GM18951 (cell line): ENCODE measurements around the gene PRR13.

Source experiments
- POLR2A ChIP-seq: IDR thresholded peaks from 4 replicates; pipeline ENCODE4 v1.6.1; 2011; ENCODE audit warnings: mild to moderate bottlenecking; ENCODE audit not compliant: insufficient read length, insufficient read depth; ENCODE audit errors: extremely low read depth
- in situ Hi-C: fragments of 300-500 bp; cut with MboI; formaldehyde crosslinking; loops from one replicate; pipeline ENCODE4 v1.12.0; 2022; ENCODE audit warnings: low sequenced_read_pairs, mixed read lengths, inconsistent platforms; ENCODE audit not compliant: unreplicated experiment

PRR13 gene

GRCh38 chr12:53483225-53483978 lies 41.9 kb downstream of the PRR13 start:
- peak; percentile 33 for TF ChIP-seq POLR2A
- in situ Hi-C loops, result no loop called here

- in situ Hi-C loops, result no loop called here
- TF ChIP-seq POLR2A, result no peak
Measured at GRCh38 chr12:53483979-53484377, 42.4 kb downstream of the PRR13 start.

GRCh38 chr12:53484686-53485575 lies 43.4 kb downstream of the PRR13 start:
- TF ChIP-seq POLR2A, result no peak
- in situ Hi-C loops, result no loop called here

- TF ChIP-seq POLR2A, result no peak
- in situ Hi-C loops, result no loop called here
Measured at GRCh38 chr12:53485955-53486735, 44.6 kb downstream of the PRR13 start.

- in situ Hi-C loops, result no loop called here
- TF ChIP-seq POLR2A, result no peak
Measured at GRCh38 chr12:53486736-53487487, 45.4 kb downstream of the PRR13 start.

- in situ Hi-C loops, result no loop called here
- TF ChIP-seq POLR2A, result no peak
Measured at GRCh38 chr12:53489242-53489864, 47.8 kb downstream of the PRR13 start.

- in situ Hi-C loops, result no loop called here
- TF ChIP-seq POLR2A, result no peak
Measured at GRCh38 chr12:53492188-53492587, 50.7 kb downstream of the PRR13 start.

- in situ Hi-C loops, result no loop called here
- TF ChIP-seq POLR2A, result peak; percentile 84
Measured at GRCh38 chr12:53492830-53493609, 51.5 kb downstream of the PRR13 start.

- no peak for TF ChIP-seq POLR2A
- in situ Hi-C loops, result no loop called here
Measured at GRCh38 chr12:53493610-53494391, 52.3 kb downstream of the PRR13 start.
